Dendritic cell treated with granulocyte-macrophage colony-stimulating factor and Interleukin-4, amounts not matched to agents 40 ng/mL and 50 ng/mL, for 4 days (primary cell): ENCODE results near the gene EPB41L2.

Experiments
- H3K27ac Mint-ChIP-seq: one replicate; pipeline ENCODE4 v1.8.0; 2022; ENCODE audit warnings: mild to moderate bottlenecking, mixed read lengths
- H3K27me3 Mint-ChIP-seq: one replicate; pipeline ENCODE4 v1.8.0; 2022; ENCODE audit warnings: mild to moderate bottlenecking, mixed read lengths
- H3K36me3 Mint-ChIP-seq: one replicate; pipeline ENCODE4 v1.8.0; 2022; ENCODE audit warnings: low read depth, mixed read lengths
- H3K4me1 Mint-ChIP-seq: one replicate; pipeline ENCODE4 v1.8.0; 2022; ENCODE audit warnings: low read depth, mixed read lengths
- H3K4me3 Mint-ChIP-seq: one replicate; pipeline ENCODE4 v1.8.0; 2022; ENCODE audit warnings: mild to moderate bottlenecking, moderate library complexity, mixed read lengths
- H3K9me3 Mint-ChIP-seq: one replicate; pipeline ENCODE4 v1.8.0; 2022; ENCODE audit warnings: mixed read lengths
- intact Hi-C: fragments of 100-400 bp; cut with micrococcal nuclease; formaldehyde crosslinking; loops from one replicate; pipeline ENCODE4 v1.15.0; 2022

Gene EPB41L2

DNA sequence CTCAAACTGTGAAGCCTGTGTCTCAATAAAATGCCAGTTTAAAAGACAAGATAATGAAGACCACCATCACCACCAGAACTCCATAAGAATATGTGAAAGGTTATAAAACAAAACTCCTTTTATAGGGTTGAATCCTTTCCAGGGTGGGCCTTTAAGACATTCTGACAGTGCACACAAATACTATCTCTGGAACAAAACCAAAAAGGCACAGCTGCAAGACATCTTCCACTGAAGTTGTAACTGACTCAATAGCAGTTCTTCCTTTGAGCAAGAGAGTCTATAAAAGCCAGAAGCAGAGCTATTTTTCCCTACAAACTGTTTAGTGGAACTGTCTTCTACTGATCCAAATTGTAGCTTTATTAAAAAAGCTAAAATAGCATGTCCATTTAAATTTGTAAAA is 81.6 kb downstream of the EPB41L2 start:
- H3K36me3 Mint-ChIP-seq: no peaks in the 10 kb centered on the region
- H3K4me3 Mint-ChIP-seq: no peak overlapping the region
- no peaks in the 10 kb centered on the region for H3K27me3 Mint-ChIP-seq
- no peak overlapping the region for H3K27ac Mint-ChIP-seq
- peaks cover 18% of the 10 kb centered on the region for H3K4me1 Mint-ChIP-seq
- peaks cover 30% of the 10 kb centered on the region for H3K9me3 Mint-ChIP-seq
- intact Hi-C loops: no loop called here

DNA sequence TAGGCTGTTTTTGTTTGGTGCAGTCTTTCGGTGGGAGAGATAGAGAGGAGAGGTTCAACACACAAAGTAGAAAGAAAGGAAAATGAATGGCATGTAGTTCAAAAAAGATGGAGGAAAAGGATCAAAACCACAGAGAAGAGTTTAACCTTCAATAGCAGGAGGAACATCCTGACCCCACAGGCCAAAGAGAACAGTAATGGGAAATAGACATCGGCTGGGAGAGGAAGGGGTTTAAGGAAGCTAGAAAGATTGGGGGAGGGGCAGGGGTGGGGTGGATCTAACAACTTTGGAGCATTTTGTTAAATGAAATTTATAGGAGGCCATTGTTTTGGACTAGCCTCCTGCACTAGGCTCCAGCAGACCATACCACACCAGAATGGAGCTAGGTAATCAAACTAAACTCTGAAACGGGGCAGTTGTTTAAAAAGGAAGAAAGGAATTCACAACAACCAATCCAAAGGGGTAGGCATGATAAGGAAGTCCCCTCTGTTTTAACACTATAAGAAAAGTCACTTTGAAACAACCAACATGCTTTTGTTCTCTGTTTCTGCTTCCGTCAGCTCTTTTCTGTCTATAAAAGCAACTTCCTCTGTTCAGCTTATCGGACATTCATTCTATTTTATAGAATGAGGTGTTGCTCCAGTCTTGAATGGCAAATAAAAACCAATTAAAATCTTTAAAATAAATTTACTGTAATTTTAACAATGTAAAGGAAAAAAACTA is 82.6 kb downstream of the EPB41L2 start:
- no peak overlapping the region for H3K4me3 Mint-ChIP-seq
- peaks cover 22% of the 10 kb centered on the region for H3K9me3 Mint-ChIP-seq
- intact Hi-C loops: no loop called here
- H3K27me3 Mint-ChIP-seq: no peaks in the 10 kb centered on the region
- peak overlapping the region; percentile 51 for H3K27ac Mint-ChIP-seq
- H3K36me3 Mint-ChIP-seq: no peaks in the 10 kb centered on the region
- H3K4me1 Mint-ChIP-seq: peaks cover 18% of the 10 kb centered on the region

DNA sequence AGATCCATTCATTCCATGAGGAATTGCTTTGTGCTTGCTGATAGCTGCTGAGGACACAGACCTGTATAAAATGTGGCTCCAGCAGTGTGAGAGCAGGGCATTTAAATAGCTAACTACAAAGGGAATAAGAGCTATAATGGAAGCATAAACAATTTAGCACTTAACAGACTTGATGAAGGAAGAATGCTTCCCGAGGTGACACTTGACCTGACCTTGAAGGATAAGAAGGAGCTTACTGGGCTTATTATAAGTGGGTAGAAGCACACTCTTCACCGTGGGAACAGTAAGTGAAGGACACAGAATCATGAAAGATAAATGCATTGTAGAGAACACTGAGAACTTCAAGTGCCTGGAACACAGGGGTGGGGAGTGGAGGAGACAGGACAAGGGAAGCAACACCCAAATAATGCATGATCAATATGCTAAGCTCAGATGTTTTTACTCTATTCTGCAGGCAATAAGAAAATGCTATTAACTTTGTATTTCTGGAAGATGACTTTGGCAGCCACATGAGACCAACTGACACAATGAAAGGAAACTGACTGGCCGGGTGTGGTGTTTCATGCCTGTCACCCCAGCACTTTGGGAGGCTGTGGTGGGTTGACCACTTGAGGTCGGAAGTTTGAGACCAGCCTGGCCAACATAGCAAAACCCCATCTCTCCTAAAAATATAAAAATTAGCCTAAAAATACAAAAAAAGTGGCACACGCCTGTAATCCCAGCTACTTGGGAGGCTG is 84.2 kb downstream of the EPB41L2 start:
- H3K36me3 Mint-ChIP-seq: no peaks in the 10 kb centered on the region
- no peaks in the 10 kb centered on the region for H3K27me3 Mint-ChIP-seq
- no peak overlapping the region for H3K27ac Mint-ChIP-seq
- peaks cover 17% of the 10 kb centered on the region for H3K9me3 Mint-ChIP-seq
- H3K4me3 Mint-ChIP-seq: no peak overlapping the region
- H3K4me1 Mint-ChIP-seq: peaks cover 18% of the 10 kb centered on the region
- intact Hi-C loops: no loop called here

DNA sequence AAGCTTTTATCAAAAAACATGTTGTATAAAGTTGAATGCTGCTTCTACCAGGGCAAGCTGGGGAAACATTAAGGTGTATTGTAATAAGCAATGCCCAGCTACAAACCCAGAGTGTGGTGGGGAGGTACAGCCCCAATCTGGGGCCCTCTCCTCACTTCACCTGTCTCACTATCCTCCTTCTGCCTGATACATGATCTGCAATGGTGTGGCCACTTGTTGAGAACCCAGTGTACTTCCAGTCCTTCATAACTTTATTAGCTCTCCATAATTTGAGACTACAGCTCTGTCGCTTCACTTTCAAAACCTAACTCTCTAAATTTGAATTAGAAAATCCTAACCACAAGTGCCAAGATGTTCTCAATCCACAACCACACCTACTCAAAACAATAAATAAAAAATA is 84.9 kb downstream of the EPB41L2 start:
- H3K27me3 Mint-ChIP-seq: no peaks in the 10 kb centered on the region
- no peak overlapping the region for H3K4me3 Mint-ChIP-seq
- intact Hi-C loops: no loop called here
- H3K4me1 Mint-ChIP-seq: peaks cover 18% of the 10 kb centered on the region
- peaks cover 21% of the 10 kb centered on the region for H3K9me3 Mint-ChIP-seq
- no peak overlapping the region for H3K27ac Mint-ChIP-seq
- no peaks in the 10 kb centered on the region for H3K36me3 Mint-ChIP-seq

DNA sequence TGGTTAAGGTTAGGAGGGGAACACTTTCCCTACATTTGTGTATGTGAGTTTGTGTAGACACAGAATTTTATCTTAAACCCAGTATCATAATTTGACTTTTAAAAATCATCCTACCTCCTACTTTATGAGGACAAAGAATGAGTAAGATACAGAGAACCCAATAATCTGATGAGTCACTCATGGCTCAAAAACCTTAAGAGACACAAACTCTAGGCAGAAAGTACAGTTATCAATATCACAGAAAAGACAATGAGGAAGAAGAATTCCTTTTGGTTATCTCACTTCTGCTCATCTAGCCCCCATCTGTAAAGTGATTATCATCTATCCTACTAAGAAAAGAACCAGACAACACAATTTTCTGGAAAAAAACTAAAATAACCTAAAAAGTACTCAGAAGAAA is 87.7 kb downstream of the EPB41L2 start:
- Mint-ChIP-seq H3K27me3 (no peaks in the 10 kb centered on the region), H3K36me3 (no peaks in the 10 kb centered on the region), H3K4me3 (no peak overlapping the region), H3K9me3 (peaks cover 18% of the 10 kb centered on the region), H3K4me1 (peaks cover 9% of the 10 kb centered on the region), H3K27ac (no peak overlapping the region)
- intact Hi-C loops: no loop called here

DNA sequence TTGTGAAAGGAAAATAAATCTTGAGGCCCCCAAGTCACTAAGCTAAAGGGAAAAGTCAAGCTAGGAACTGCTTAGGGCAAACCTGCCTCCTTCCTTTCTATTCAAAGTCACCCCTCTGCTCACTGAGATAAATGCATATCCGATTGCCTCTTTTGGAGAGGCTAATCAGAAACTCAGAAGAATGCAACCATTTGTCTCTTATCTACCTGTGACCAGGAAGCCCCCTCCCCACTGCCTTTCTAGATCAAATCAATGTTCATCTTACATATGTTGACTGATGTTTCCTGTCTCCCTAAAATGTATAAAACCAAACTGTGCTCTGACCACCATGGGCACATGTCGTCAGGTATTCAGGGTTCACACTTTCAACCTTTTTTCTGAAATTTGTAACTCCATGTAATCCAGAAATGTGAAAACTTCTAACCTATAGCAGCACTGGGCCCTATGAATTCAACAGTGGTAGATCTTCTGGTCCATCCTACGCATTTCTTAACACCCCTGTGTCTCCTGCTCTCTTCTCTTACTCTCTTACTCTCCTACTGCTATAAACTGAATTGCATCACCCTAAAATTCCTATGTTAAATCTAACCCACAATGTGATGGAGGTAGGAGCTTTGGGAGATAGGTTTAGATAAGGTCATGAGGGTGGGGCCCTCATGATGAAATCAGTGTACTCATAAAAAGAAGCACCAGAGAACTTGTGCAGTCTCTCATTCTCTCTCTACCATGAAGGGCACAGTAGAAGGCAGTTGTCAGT is 89.3 kb downstream of the EPB41L2 start:
- Mint-ChIP-seq H3K27me3 (no peaks in the 10 kb centered on the region), H3K4me1 (peaks cover 6% of the 10 kb centered on the region), H3K27ac (no peak overlapping the region), H3K36me3 (no peaks in the 10 kb centered on the region), H3K9me3 (peaks cover 9% of the 10 kb centered on the region), H3K4me3 (no peak overlapping the region)
- intact Hi-C loops: no loop called here

DNA sequence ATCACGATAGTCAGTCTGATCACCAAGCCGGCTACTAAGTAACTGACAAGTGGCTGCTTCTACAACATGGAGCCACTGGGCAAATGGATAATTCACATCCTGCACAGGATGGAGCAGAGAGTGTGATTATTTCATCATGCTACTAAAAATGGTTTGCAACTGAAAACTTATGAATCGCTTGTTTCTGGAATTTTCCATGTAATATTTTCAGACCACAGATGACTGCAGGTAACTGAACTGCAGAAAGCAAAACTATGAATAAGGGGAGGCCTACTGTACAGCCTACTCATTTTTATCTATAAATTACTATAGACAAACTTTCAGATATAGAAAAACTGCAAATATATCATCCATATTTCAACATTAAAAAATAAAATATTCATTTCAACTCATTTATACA is 91.5 kb downstream of the EPB41L2 start:
- peaks cover 9% of the 10 kb centered on the region for H3K9me3 Mint-ChIP-seq
- no peak overlapping the region for H3K4me3 Mint-ChIP-seq
- intact Hi-C loops: no loop called here
- no peak overlapping the region for H3K27ac Mint-ChIP-seq
- H3K4me1 Mint-ChIP-seq: peaks cover 16% of the 10 kb centered on the region
- H3K36me3 Mint-ChIP-seq: no peaks in the 10 kb centered on the region
- no peaks in the 10 kb centered on the region for H3K27me3 Mint-ChIP-seq

DNA sequence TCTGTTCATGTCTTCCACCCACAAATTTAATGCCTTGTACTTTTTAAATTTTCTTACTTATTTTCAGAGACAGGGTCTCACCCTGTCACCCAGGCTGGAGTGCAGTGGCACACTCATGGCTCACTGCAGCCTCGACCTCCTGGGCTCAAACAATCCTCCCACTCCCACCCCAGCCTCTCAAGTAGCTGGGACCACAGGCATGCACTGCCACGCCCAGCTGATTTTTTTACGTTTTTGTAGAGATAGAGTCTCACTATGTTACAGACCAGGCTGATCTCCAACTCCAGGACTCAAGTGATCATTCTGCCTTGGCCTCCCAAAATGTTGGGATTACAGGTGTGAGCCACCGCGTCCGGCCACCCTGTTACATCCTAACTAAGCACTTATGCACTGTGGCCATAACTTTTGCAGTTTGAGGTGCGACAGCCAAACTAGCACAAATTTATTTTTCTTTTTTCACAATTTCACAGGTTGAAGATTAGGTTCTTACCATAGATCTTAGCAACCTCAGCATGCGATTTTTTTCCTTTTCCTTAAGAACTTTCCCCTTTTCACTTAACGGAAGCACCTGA is 92.1 kb downstream of the EPB41L2 start:
- no peak overlapping the region for H3K4me3 Mint-ChIP-seq
- intact Hi-C loops: no loop called here
- H3K4me1 Mint-ChIP-seq: peaks cover 16% of the 10 kb centered on the region
- no peaks in the 10 kb centered on the region for H3K36me3 Mint-ChIP-seq
- no peak overlapping the region for H3K27ac Mint-ChIP-seq
- H3K27me3 Mint-ChIP-seq: no peaks in the 10 kb centered on the region
- peaks cover 9% of the 10 kb centered on the region for H3K9me3 Mint-ChIP-seq

DNA sequence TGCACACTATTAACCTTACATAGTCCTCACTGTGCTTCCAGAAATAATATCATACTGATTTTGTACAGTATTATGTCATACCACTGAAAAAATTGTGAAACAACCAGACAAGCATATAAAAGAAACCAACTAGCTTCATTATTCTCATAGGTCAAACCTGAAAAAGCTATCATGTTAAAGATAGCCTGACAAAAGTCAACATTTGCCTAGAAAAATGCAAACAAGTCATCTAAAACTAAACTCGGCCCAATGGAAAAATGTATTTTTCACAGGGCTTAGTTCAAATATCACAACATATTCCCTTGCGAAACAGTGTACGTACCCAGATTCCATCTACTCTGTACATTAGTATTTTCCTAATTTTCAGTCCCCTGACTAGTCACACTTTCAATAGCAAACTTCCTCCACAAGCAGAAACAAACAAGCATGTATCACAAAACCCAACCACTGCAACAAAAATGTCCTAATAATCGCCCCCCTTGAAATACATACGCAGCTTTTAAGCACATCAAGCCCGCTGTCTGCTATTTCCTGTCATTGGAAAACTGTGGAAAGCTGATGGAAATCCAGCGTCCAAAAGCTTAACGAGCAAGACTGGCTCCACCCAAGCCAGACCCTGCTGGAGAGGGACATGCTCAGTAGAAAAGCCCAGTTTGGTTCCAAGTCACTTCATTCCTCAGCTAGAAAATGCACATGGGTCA is 93.1 kb downstream of the EPB41L2 start:
- Mint-ChIP-seq H3K27ac (no peak overlapping the region), H3K4me1 (peaks cover 16% of the 10 kb centered on the region), H3K4me3 (no peak overlapping the region), H3K27me3 (no peaks in the 10 kb centered on the region), H3K36me3 (no peaks in the 10 kb centered on the region), H3K9me3 (peaks cover 9% of the 10 kb centered on the region)
- intact Hi-C loops: no loop called here

DNA sequence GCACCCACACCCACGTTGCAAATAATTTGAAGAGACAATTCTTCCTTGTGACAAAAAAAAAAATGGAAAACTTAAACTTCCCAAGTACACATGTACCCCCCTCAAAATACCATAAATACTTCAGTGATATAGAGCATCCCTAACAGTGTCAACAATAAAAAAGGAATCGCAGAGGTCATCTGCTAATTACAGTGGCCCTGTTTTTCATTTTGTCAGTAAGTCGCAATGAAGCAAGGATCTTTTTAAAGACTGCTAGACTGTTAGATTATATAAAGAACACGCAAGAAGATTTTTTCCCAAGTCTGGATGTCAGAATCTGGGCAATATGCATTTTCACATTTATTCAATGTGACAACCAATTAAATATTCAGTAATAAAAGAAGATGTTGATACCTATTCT is 93.9 kb downstream of the EPB41L2 start:
- no peaks in the 10 kb centered on the region for H3K36me3 Mint-ChIP-seq
- peaks cover 16% of the 10 kb centered on the region for H3K4me1 Mint-ChIP-seq
- H3K27ac Mint-ChIP-seq: no peak overlapping the region
- H3K4me3 Mint-ChIP-seq: no peak overlapping the region
- intact Hi-C loops: no loop called here
- no peaks in the 10 kb centered on the region for H3K27me3 Mint-ChIP-seq
- peaks cover 8% of the 10 kb centered on the region for H3K9me3 Mint-ChIP-seq

DNA sequence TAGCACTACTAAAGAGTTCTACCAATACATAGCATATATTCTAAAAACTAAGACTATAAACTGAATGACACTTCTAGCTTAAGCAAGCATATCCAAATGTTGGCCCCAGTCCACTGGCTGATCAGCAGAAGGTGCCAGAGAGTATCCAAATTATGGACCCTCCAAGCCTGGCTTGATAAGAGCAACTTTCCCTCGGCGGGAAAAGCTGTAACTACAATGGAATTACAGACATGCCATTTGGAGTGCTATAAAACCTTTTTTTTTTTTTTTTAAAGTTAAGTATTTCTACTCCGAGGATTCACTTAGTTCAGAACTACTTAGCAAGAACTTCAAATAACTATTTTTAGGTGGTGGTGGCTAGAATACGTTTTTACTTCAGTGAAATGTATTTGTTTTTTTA is 94.6 kb downstream of the EPB41L2 start:
- Mint-ChIP-seq H3K36me3 (no peaks in the 10 kb centered on the region), H3K27ac (no peak overlapping the region), H3K9me3 (peaks cover under 1% of the 10 kb centered on the region), H3K4me1 (peaks cover 16% of the 10 kb centered on the region), H3K27me3 (no peaks in the 10 kb centered on the region), H3K4me3 (no peak overlapping the region)
- intact Hi-C loops: no loop called here

DNA sequence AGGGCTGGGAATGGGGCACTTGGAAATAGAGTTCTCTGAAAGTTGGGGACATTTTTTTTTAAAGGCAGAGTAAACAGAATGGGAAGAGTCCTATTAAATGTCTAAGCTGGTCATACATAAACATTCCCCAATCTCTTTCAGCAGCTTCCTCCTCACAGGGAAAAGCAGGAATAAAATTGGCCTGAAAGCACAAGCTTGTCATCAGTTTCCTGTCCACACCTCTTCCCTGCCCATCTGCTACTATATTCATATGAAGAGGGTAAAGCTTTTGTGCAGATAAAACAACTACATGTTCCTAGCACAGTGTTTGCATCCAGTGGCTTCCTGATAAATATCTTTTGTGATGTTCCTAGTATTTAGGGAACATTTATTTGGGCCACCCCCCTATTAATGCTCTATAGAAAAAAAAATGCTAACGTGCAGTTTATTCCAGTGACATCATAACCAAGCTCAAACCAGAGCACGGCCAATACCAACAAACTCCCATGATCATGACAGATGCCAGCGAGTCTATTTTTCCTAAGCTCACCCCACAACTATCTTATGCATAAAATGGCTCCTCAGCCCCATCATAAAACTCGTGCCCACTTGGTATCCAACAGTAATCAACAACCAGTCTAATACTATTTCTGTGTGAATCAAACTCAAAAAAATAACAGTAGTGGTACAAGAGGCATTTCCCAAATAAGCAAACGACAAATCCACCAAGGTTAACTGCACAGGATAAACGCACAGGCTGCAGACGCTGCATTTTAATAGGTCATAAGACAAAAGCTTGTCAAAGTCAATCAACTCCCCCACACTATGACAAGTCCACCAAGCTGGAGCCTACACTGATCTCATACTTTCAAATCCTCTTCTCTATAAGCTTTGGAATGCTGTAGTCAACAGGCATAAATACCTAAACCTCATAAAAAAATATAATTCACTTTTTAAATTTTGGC is 95.3 kb downstream of the EPB41L2 start:
- Mint-ChIP-seq H3K4me3 (no peak overlapping the region), H3K27me3 (no peaks in the 10 kb centered on the region), H3K9me3 (no peaks in the 10 kb centered on the region), H3K27ac (peak overlapping the region; percentile 68), H3K4me1 (peaks cover 20% of the 10 kb centered on the region), H3K36me3 (no peaks in the 10 kb centered on the region)
- intact Hi-C loops: no loop called here
